ENCODE data around the gene PRKRIP1.
A peak's percentile ranks its signal among the peaks of the same experiment; 100 is the strongest.
"Not testable (repeated sequence)": the region's sequence is repeated elsewhere in the genome, so short reads cannot be mapped to it uniquely, and the experiment has no call there.

PRKRIP1 gene

DNA sequence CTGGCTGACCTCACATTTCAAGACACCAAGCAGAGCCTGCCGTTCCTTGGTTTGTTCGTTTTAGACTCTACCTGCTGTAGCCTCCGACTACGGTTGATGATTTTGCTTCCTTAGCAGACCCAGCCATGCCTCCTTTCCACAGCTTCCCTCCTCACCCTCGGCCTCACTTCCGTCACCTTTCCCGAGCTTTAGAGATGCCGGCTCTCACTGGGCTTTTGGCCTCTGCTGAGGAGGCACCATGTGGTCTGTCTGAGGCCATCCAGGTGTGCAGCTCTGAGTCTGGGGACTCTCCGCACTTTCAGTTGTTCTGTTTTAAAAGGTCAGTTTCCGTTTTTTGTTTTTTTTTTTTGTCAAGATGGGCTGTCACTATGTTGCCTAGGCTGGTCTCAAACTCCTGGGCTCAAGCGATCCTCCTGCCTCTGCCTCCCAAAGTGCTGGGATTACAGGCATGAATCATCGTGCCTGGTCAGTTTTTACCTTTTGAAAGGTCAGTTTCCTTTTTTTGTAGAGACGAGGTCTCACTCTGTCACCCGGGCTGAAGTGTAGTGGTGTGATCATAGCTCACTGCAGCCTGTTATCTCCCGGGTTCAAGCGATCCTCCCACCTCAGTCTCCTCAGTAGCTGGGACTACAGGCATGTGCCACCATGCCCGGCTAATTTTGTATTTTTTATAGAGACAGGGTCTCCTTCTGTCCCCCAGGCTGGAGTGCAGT lies 49.0 kb downstream of the PRKRIP1 start:
- in situ Hi-C loops (cut with HindIII; ENCODE audit: low pct_unique_long_range_greater_than_20kb, low sequenced_read_pairs) = no loop called here
- TF ChIP-seq JUND (IDR thresholded peaks at IDR 0.05; ENCODE audit: low read depth) = no peak
- no peak for DNase-seq (ENCODE audit: low read depth in 1 of 2, low spot score in 1 of 2)

DNA sequence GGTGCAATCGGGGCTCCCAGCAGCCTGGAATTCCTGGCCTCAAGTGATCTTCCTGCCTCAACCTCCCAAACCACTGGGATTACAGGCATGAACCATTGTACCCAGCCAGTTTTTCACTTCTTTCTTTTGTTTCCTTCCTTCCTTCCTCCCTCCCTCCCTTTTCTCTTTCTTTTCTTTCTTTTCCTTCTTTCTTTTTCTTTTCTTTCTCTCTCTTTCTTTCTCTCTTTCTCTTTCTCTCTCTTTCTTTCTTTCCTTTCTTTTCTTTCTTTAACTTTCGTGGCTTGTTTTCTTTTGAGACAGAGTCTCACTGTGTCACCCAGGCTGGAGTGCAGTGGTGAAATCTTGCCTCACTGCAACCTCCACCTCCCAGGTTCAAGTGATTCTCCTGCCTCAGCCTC lies 49.5 kb downstream of the PRKRIP1 start:
- no peak for DNase-seq (ENCODE audit: low read depth in 1 of 2, low spot score in 1 of 2)
- TF ChIP-seq JUND (IDR thresholded peaks at IDR 0.05; ENCODE audit: low read depth) = no peak
- in situ Hi-C loops (cut with HindIII; ENCODE audit: low pct_unique_long_range_greater_than_20kb, low sequenced_read_pairs) = no loop called here

DNA sequence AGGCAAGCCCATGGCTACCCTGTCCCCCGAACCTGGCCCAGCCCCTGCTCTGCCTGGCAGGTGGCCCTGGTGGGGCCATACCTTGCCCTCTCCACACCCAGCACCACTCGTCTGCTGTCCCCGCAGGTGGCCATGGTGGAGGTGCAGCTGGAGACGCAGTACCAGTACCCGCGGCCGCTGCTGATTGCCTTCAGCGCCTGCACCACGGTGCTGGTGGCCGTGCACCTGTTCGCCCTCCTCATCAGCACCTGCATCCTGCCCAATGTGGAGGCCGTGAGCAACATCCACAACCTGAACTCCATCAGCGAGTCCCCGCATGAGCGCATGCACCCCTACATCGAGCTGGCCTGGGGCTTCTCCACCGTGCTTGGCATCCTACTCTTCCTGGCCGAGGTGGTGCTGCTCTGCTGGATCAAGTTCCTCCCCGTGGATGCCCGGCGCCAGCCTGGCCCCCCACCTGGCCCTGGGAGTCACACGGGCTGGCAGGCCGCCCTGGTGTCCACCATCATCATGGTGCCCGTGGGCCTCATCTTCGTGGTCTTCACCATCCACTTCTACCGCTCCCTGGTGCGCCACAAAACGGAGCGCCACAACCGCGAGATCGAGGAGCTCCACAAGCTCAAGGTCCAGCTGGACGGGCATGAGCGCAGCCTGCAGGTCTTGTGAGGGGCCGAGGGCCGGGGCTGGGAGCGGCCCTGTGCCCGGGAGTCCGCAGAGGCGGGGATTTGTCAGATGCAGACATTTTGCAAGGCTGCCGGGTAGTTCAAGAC lies 50.4 kb downstream of the PRKRIP1 start:
- no peak for DNase-seq (ENCODE audit: low read depth in 1 of 2, low spot score in 1 of 2)
- in situ Hi-C loops (cut with HindIII; ENCODE audit: low pct_unique_long_range_greater_than_20kb, low sequenced_read_pairs) = no loop called here

DNA sequence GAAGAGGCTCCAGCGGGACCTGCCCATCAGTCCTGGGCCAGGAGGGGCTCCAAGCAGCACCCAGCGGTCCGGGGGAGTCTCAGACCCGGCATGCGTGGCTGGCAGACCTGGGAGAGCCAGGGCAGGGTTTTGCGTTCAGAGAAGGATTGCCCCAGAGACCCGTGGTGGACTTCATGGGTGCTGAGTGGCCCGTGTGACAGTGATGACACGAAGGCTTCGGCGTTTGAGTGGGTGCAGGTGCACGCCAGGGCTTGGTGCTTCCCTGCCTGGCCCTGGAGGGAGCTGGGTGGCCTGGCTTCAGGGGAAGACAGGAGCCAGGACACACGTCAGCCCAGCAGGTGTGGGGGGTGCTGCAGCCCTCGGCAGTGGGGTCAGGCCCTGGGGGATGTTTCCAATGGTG lies 51.1 kb downstream of the PRKRIP1 start:
- no peak for DNase-seq (ENCODE audit: low read depth in 1 of 2, low spot score in 1 of 2)
- in situ Hi-C loops (cut with HindIII; ENCODE audit: low pct_unique_long_range_greater_than_20kb, low sequenced_read_pairs) = no loop called here
- no peak for TF ChIP-seq JUND (IDR thresholded peaks at IDR 0.05; ENCODE audit: low read depth)

More for the DNA sequence above, 50.4 kb downstream of the PRKRIP1 start:
- TF ChIP-seq JUND (IDR thresholded peaks at IDR 0.05; ENCODE audit: low read depth) = no peak

DNA sequence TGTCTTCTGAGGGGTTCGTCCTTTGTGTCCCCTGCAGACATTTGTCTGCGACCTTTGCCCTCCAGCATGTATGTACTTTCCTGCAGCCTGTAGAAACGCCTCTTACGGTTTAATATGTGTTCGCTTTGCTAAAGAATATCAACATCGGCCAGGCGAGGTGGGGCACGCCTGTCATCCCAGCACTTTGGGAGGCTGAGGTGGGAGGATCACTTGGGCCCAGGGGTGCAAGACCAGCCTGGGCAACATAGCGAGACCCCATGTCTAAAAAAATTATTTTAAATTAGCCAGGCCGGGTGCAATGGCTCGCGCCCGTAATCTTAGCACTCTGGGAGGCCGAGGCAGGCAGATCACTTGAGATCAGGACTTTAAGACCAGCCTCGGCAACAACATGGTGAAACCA lies 53.0 kb downstream of the PRKRIP1 start:
- no peak for TF ChIP-seq JUND (IDR thresholded peaks at IDR 0.05; ENCODE audit: low read depth)
- in situ Hi-C loops (cut with HindIII; ENCODE audit: low pct_unique_long_range_greater_than_20kb, low sequenced_read_pairs) = no loop called here
- no peak for DNase-seq (ENCODE audit: low read depth in 1 of 2, low spot score in 1 of 2)

DNA sequence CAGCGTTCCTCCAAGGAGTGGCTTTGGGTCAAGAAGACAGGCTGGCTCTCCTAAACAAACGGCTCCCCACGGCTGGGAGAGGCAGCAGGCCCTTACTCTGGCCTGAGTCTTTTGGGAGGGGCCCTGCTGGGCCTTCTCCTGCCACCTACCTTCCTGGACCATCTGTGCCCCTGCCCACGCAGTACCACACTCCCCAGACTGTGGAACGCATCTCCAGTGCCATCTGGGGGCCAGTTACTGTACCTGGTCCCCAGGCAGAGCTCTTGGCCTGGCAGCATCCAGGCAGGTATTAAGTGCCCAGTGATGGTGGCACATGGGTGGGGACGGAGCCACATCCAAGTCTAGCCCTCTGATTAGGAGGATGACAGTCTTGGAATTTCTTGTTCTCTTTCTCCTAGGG lies 54.1 kb downstream of the PRKRIP1 start:
- peak in 1 of 2 experiments; percentile 39 for DNase-seq (ENCODE audit: low read depth in 1 of 2, low spot score in 1 of 2)
- TF ChIP-seq JUND (IDR thresholded peaks at IDR 0.05; ENCODE audit: low read depth) = no peak
- in situ Hi-C loops (cut with HindIII; ENCODE audit: low pct_unique_long_range_greater_than_20kb, low sequenced_read_pairs) = no loop called here

DNA sequence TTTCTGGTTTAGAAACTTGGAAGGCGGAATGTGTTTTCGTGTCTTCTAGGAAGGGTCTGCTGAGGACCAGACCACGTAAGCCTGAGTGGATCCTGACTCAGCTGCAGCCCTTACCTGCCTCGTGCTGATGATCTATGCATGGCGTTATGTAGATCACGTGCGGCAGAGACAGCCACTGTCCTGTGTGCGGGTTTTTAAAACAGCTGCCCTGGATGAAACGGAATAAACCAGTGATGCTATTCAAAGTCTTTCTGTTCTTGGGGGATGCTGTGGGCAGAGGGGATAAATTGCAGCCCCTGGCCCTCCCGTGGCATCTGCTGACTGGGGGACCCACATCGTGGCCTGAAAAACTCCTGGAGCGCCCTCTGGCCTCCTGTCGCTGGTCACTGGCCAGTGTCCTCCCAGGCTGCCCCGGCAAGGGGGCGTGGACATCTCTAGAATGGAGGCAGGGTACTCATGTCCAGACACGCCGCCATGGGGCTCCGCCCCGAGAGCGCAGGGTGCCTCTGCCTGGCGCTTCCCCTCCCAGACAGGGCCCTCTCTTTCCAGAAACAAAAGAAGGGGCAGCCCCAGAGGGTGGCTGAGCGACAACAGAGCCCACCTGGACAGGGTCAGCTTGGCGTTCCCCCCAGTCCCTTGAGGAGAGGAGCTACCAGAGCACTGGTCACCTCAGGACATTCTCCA lies 55.4 kb downstream of the PRKRIP1 start:
- no peak for DNase-seq (ENCODE audit: low read depth in 1 of 2, low spot score in 1 of 2)
- in situ Hi-C loops (cut with HindIII; ENCODE audit: low pct_unique_long_range_greater_than_20kb, low sequenced_read_pairs) = no loop called here
- no peak for TF ChIP-seq JUND (IDR thresholded peaks at IDR 0.05; ENCODE audit: low read depth)

DNA sequence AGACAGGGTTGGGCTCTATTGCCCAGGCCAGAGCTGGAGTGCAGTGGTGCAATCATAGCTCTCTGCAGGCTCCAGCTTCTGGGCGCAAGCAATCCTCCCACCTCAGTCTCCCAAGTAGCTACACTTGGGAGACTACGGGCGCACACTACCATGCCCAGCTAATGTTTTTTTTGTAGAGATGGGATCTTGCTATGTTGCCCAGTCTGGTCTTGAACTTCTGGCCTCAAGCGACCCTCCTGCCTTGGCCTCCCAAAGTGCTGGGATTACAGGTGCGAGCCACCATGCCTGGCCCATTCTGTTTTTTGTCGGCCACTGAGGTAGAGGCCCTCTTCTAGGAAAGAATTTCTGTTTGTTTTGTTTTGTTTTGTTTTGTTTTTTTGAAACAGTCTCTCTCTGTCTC lies 56.3 kb downstream of the PRKRIP1 start:
- in situ Hi-C loops (cut with HindIII; ENCODE audit: low pct_unique_long_range_greater_than_20kb, low sequenced_read_pairs) = no loop called here
- no peak for DNase-seq (ENCODE audit: low read depth in 1 of 2, low spot score in 1 of 2)
- TF ChIP-seq JUND (IDR thresholded peaks at IDR 0.05; ENCODE audit: low read depth) = no peak

DNA sequence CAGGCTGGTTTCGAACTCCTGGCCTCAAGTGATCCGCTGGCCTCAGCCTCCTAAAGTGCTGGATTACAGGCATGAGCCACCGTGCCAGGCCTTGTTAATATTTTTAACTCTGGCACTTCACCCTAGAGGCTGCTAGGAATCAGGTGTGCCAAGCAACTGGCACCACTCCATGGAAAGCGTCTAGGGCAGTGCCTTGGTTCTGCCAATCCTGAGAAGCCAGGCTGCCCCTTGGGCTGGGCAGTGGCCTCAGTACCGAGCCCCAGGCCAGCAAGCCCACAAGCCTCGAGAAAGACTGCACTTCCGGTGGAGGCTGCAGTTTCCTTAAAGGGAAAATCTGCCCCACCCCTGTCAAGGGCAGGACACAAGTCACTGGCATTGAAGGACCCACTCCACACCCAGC lies 57.2 kb downstream of the PRKRIP1 start:
- in situ Hi-C loops (cut with HindIII; ENCODE audit: low pct_unique_long_range_greater_than_20kb, low sequenced_read_pairs) = no loop called here
- DNase-seq (ENCODE audit: low read depth in 1 of 2, low spot score in 1 of 2) = no peak
- no peak for TF ChIP-seq JUND (IDR thresholded peaks at IDR 0.05; ENCODE audit: low read depth)

DNA sequence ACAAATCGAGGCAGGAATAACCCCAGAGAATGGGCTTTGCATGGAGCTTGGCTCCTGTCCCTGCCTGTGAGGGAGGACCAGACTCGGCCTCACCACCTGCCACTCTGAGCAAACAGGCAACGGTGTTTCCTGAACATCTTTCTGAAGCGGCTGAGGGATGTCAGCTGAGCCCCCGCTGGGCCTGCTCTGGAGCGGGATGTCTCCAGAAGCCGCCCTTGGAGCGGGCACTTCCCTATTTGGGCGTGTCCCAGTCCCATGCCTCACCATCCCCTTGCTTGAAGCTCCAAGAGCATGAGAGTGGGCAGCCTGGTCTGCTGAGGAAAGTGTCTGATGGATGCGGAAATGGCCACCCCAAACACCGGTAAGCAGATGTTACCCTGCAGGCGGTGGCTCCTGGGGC lies 58.3 kb downstream of the PRKRIP1 start:
- in situ Hi-C loops (cut with HindIII; ENCODE audit: low pct_unique_long_range_greater_than_20kb, low sequenced_read_pairs) = no loop called here
- no peak for TF ChIP-seq JUND (IDR thresholded peaks at IDR 0.05; ENCODE audit: low read depth)

DNA sequence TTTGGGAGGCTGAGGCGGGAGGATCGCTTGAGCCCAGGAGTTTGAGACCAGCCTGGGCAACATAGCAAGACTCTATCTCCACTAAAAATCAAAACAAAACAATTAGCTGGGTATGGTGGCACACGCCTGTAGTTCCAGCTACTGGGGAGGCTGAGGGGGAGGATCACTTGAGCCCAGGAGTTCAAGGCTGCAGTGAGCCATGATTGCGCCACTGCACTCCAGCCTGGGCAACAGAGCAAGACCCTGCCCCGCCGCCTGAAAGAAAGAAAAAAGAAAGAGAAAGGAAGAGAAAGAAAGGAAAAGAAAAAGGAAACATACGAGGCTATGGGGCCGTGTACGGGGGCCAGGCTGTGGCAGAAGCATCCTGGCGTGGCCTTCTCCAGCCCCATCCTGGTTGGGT lies 58.8 kb downstream of the PRKRIP1 start:
- DNase-seq (ENCODE audit: low read depth in 1 of 2, low spot score in 1 of 2); in situ Hi-C loops (cut with HindIII; ENCODE audit: low pct_unique_long_range_greater_than_20kb, low sequenced_read_pairs): not testable (repeated sequence)

More for the DNA sequence above, 58.3 kb downstream of the PRKRIP1 start:
- DNase-seq (ENCODE audit: low read depth in 1 of 2, low spot score in 1 of 2) = no peak

DNA sequence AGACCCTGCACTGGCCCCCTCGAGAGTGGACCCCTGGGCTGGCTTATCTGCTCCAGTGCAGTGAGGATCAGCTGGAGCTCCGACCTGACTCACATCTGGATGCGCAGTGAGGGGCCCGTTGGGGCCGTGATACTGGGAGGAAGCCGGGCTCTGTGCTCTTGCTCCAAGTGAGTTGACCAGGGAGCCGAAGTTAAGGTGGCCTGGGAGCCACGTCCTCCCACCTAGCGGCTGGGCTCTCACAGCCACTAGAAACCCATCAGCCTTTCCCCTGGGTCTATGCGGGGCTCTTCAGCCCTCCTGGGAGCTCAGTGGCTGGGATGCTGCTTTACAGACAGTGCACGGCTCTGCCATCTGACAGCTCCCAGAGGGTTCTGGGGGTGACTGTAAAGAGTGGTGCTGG lies 59.4 kb downstream of the PRKRIP1 start:
- TF ChIP-seq JUND (IDR thresholded peaks at IDR 0.05; ENCODE audit: low read depth) = no peak
- in situ Hi-C loops (cut with HindIII; ENCODE audit: low pct_unique_long_range_greater_than_20kb, low sequenced_read_pairs) = no loop called here
- no peak for DNase-seq (ENCODE audit: low read depth in 1 of 2, low spot score in 1 of 2)

DNA sequence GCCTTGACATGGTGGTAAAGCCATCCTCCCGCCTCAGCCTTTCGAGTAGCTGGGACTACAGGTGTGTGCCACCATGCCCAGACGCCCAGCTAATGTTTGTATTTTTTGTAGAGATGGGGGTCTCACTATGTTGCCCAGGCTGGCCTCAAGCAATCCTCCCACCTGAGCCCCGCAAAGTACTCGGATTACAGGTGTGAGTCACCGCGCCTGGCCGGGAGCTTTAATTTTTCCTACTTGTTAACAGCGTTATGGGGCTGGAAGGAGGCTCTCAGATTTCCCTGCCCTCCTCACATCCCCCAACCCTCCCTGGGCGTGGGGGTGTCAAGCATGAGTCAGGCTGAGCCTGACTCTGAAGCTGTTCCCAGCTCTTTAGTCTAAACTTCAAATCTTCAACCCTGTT lies 60.2 kb downstream of the PRKRIP1 start:
- in situ Hi-C loops (cut with HindIII; ENCODE audit: low pct_unique_long_range_greater_than_20kb, low sequenced_read_pairs) = no loop called here
- no peak for DNase-seq (ENCODE audit: low read depth in 1 of 2, low spot score in 1 of 2)
- TF ChIP-seq JUND (IDR thresholded peaks at IDR 0.05; ENCODE audit: low read depth) = no peak

All from T47D (cell line).